Bronchial epithelial cell (primary cell): ENCODE results near the gene RGS11. TPM values are rescaled to one million over a fixed set of nuclear protein-coding genes. Genes with fewer than 3 reads are reported as not detected.

ENCODE experiments used
- DNase-seq: peaks from one replicate; pipeline ENCODE4 v3.0.0-alpha.2; 2010; ENCODE audit warnings: low read depth
- FAIRE-seq: peaks from 2 replicates; lab custom pipeline; 2011; peaks lifted over from hg19 to GRCh38; lab: Jason Lieb, UNC
- H3K27me3 ChIP-seq: 2 replicates; pipeline ENCODE4 v1.5.1; 2011; ENCODE audit warnings: low read length; ENCODE audit not compliant: control insufficient read depth, insufficient read depth
- H3K36me3 ChIP-seq: 2 replicates; pipeline ENCODE4 v1.5.1; 2011; ENCODE audit warnings: low read length; ENCODE audit not compliant: control insufficient read depth, insufficient read depth
- H3K4me3 ChIP-seq: 2 replicates; pipeline ENCODE4 v1.5.1; 2011; ENCODE audit warnings: mild to moderate bottlenecking, low read depth, low read length, control low read depth
- total RNA-seq: library from RNA; depleted of rRNA; stranded (reverse); fragments of >200 nt; gene quantifications from 2 replicates; pipeline ENCODE4 v1.2.1, GENCODE V29; 2014
- TF ChIP-seq, protein P1 (sequence below): IDR thresholded peaks from 2 replicates; pipeline ENCODE4 v1.5.1; 2011; ENCODE audit warnings: mild to moderate bottlenecking, moderate library complexity, low read length, control low read depth, inconsistent platforms; ENCODE audit not compliant: insufficient read depth, severe bottlenecking

The RGS11 gene
- total RNA-seq: 0.26 TPM in 1 of 2 replicates, not detected in the other

DNA sequence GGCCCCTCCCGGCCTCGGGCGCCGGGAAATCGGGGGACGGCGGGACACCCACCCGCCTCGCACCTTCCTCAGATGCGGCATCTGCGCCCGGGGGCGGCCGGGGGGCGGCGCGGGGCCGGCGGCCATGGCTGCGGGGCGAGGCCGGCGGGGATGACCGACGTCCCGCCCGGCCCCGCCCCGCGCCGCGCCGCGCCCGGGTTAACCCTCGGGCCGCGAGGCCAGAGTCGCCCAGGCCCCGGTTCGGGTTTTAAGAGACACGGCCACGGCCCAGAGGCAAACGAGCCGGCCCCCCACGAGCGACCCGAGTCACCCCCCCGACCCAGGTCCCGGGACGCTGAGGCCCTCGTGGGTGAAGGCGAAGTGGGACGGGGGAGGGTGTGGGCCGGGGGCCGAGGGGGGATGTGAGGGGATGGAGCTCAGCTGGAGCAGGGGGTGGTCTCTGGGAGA is at the start of gene RGS11:
Gene RGS11 (minus strand): TSS at position 159 of the 447 bp plus-strand sequence. CDS start 33 bp downstream, at position 126.
- H3K4me3 ChIP-seq: peak within 1 kb of the TSS; percentile 29
- no peak for FAIRE-seq
- no peak for DNase-seq
- no peaks in the 10 kb centered on the region for H3K36me3 ChIP-seq
- TF ChIP-seq, protein P1, sequence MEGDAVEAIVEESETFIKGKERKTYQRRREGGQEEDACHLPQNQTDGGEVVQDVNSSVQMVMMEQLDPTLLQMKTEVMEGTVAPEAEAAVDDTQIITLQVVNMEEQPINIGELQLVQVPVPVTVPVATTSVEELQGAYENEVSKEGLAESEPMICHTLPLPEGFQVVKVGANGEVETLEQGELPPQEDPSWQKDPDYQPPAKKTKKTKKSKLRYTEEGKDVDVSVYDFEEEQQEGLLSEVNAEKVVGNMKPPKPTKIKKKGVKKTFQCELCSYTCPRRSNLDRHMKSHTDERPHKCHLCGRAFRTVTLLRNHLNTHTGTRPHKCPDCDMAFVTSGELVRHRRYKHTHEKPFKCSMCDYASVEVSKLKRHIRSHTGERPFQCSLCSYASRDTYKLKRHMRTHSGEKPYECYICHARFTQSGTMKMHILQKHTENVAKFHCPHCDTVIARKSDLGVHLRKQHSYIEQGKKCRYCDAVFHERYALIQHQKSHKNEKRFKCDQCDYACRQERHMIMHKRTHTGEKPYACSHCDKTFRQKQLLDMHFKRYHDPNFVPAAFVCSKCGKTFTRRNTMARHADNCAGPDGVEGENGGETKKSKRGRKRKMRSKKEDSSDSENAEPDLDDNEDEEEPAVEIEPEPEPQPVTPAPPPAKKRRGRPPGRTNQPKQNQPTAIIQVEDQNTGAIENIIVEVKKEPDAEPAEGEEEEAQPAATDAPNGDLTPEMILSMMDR: no peak
- H3K27me3 ChIP-seq: peaks cover 18% of the 10 kb centered on the region

DNA sequence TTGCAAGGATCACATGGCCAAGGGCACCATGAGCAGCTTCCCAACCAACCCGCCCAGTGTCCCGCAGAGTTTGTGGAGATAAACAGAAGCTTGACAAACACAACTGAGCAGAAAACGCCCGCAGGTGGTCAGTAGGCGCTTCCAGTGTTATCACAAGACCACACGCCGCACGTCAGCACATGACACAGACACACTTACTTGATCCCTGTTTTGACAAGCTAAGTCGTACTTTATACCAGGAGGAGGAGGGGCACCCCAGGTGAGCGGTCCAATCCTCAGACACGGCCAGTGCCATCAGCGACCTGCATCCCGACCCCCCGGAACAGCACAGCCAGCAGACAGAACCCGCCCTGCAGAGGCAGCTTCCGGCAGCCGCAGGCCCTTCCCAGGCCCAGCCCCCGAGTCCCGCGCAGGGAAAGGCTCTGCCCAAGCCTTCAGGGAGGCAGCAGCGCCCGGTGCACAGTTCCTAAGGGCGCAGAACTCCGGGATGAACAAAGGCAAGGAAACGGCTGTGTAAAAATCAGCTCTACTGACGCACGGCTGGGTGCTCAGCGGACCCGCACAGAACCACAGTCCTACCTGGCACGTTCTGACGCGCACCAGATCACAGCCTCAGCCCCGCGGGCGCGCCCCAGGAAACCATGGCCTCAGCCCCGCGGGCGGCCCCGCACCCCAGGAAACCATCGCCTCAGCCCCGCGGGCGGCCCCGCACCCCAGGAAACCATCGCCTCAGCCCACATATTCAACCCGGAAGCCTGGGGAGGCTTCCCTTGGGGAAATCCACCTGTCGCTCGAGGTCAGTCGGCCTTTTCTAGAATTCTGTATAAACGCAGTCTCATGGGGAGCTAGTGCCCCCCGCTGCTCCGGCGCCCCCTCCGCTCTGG is 48.9 kb upstream of the RGS11 start:
- no peak for FAIRE-seq
- TF ChIP-seq, protein P1: no peak
- DNase-seq: no peak
- Histone ChIP-seq H3K36me3 (peaks cover 14% of the 10 kb centered on the region), H3K4me3 (no peak overlapping the region), H3K27me3 (no peaks in the 10 kb centered on the region)

DNA sequence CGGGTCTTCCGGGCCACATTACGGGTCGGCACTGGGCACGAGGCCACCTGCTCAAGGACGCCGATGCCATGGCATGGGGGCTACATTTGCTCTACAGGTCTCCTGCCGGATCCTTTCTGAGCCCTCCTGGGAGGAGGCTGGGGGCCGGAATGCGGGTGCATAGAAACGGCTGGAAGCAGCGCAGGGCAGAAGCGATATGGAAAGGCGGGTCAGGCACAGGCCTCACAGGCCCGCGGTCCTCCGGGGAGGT is 48.4 kb upstream of the RGS11 start:
- FAIRE-seq (no peak), DNase-seq (no peak)
- TF ChIP-seq, protein P1: no peak
- Histone ChIP-seq H3K4me3 (no peak overlapping the region), H3K36me3 (peaks cover 18% of the 10 kb centered on the region), H3K27me3 (no peaks in the 10 kb centered on the region)

DNA sequence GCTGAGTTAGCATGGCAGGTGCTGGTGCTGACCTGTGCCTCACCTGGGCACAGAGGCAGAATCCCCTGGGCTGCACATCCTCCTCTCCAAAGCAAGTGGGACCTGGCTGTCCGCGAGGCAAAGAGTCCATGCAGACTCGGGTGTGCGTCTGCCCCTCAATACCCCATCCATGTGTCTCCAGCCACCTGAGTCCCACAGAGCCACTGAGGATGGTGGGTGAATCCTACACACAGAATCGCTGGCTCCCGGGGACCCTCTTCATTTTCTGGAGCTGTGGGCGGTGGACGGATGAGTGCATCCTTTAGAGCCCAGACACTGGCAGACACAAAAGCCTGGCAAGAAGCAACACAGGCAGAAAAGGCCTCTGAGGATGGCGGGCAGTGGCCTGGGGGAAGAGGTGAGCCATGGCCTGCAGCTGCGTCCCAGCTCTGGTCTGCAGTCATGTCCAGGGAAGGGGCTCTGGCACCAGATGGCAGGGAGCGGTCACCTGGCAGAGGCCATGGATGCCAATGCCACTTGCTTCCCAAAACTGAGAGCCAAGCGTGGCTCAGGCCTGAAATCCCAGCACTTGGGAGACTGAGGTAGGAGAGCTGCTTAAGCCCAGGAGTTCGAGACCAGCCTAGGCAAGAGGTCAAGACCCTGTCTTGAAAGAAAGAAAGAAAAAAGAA is 46.9 kb upstream of the RGS11 start:
- TF ChIP-seq, protein P1: no peak
- Histone ChIP-seq H3K4me3 (no peak overlapping the region), H3K27me3 (no peaks in the 10 kb centered on the region), H3K36me3 (peaks cover 27% of the 10 kb centered on the region)
- FAIRE-seq: no peak
- no peak for DNase-seq

DNA sequence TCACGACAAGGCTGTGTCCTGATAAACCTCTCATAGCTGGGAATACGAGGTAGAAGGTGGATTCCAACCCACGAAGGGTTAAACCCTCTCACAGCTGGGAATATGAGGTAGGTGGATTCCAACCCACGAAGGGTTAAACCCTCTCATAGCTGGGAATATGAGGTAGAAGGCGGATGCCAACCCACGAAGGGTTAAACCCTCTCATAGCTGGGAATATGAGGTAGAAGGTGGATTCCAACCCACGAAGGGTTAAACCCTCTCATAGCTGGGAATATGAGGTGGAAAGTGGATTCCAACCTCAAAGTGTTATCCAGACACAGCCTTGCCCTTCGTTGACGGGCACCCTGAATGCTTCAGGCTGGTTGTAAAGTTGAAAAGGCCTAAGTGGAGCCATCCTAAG is 45.8 kb upstream of the RGS11 start:
- FAIRE-seq (no peak), DNase-seq (no peak)
- TF ChIP-seq, protein P1: no peak
- Histone ChIP-seq H3K27me3 (no peaks in the 10 kb centered on the region), H3K36me3 (peaks cover 32% of the 10 kb centered on the region), H3K4me3 (no peak overlapping the region)
